Activated CD8-positive, alpha-beta memory T cell treated with anti-CD3 and anti-CD28 coated beads for 48 hours (primary cell): ENCODE data around the gene KAZN.

Experiments
- DNase-seq, 3 experiments: peaks; one replicate each; pipeline ENCODE4 v3.0.0-alpha.2; 2020; ENCODE audit warnings: low read depth in 2 of 3, low spot score in 2 of 3

KAZN gene

DNA sequence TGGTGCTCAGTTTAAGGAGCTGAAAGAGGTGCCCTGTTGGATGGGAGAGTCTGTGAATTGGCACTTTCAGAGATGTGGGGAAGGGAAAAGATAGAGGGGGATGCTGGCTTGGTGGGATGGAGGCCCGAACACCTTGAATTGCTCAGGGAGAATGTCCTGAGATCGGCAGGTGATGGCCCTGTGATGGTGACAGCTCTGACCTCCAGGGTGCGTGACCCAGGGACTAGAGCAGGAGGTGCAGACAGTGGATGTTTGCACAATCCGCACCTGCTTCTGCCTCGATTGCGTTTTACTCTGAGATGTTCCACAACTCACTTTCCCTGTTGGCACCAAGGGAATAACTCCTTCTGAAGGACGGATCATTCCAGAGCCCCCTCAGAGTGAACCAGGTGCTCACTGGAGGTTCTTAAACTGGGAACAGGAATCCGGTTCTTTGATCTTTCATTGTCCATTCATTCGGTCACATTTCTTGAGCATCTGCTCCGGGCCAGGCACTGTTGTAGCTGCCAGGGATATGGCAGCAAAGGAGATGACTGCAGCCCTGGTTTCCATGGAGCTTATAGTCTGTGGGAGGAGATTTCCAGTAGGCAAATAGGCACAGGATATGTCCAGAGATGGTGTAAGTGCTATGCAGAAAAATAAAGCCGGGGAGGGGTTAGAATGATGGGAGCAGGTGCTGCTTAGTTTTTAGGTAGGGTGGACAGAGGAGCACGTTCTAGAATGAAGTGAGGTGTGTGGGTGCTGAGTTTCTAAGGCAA lies 328.5 kb downstream of the KAZN start:
- DNase-seq, result no peak

- no peak for DNase-seq
Observed at GRCh38 chr1:14928412-14928811, 329.9 kb downstream of the KAZN start.

DNA sequence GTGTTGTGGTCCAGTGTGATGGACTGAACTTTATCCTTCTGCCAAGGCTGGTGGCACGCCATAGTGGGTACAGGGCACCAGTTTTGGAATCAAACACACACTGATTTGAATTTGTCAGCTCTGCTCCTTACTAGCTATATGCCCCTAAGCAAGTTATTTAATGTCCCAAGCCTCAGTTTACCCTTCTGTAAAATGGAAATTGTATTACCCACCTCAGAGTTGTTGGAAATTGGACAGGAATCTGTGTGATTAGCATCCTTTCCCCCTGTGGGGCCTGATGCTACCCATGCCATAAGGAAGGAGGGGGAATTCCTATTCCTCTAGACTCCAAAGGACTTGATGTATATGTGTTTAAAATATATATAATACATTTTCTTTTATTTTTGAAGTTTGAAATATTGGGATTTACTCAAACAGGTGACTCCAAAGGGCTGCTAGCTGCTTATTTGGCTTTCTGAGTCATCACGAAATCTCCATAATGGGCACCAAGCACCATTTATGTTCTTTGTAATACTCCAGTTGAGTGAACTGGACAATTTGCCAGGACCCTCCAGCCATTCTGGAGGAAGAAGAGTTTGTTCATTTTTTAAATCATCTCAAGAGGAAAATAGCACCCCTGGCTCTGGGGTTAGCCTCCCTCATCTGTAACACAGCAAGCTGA lies 330.5 kb downstream of the KAZN start:
- DNase-seq, result no peak

DNA sequence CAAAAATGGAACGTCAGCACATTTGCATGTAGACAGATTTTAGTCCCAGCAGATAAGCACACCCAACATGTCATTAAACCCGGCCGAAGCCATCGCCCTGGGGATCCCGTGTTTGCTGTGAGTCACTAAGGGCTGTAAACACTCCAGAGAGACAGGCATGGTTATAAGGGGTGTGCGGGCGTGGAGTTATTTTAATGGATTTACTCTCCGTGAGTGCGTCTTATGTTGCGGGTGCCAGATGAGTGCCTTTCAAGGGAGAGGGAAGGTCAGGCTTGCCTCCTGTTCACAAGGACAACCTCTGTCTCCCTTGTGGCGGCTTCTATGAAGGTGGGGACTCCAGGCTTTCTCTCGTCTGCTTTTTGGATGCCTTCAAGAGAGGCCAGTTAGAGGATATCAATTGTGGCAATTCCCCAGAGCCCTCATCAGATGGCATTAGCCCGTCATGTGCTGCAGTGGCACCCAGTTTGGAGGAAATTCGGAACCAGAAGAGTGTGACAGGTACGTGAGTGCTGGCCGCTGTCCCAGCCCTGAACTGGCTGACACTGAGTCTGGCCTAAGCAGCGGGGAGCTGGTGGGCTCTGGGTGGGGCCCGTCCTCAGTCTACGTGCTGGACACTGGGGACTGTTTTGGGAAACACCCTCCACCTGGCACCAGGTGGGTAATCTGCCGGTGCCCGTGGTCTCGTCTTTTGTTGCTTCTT lies 331.2 kb downstream of the KAZN start:
- DNase-seq, result no peak

GRCh38 chr1:14930247-14930965 lies 331.9 kb downstream of the KAZN start:
- DNase-seq, result no peak

DNA sequence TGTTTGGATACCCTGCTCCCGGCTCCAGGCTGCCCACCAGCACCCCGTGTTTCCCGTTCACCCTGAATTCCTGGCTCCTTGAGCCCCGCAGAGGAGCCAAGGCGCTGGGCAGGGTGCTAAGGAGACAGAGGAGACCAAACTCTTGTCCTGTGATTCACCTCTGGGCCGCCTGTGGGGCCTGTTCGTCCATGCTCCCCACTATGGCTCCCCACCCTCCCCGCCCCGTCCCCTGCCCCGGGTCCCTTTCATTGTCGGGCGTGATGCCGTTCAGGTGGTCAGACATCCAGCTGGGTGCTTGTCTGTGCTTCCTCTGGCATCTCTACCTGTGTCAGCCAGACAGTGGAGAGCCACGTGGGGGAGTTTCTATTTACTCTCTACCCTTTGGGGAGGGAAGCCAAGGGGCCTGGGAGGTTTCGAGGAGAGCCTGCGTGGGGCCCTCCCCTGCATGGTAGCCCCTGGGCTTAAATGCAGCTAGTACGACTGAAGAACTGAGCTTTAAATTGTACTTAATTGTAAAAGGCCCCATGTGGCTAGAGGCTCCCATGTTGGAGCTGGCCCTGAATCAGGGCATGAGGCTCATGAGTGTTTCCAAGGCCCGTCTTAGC lies 333.7 kb downstream of the KAZN start:
- DNase-seq, result no peak

GRCh38 chr1:14934867-14935266 lies 336.4 kb downstream of the KAZN start:
- DNase-seq, result no peak

GRCh38 chr1:14936815-14937214 lies 338.3 kb downstream of the KAZN start:
- no peak for DNase-seq

GRCh38 chr1:14937288-14937949 lies 338.9 kb downstream of the KAZN start:
- no peak for DNase-seq

DNA sequence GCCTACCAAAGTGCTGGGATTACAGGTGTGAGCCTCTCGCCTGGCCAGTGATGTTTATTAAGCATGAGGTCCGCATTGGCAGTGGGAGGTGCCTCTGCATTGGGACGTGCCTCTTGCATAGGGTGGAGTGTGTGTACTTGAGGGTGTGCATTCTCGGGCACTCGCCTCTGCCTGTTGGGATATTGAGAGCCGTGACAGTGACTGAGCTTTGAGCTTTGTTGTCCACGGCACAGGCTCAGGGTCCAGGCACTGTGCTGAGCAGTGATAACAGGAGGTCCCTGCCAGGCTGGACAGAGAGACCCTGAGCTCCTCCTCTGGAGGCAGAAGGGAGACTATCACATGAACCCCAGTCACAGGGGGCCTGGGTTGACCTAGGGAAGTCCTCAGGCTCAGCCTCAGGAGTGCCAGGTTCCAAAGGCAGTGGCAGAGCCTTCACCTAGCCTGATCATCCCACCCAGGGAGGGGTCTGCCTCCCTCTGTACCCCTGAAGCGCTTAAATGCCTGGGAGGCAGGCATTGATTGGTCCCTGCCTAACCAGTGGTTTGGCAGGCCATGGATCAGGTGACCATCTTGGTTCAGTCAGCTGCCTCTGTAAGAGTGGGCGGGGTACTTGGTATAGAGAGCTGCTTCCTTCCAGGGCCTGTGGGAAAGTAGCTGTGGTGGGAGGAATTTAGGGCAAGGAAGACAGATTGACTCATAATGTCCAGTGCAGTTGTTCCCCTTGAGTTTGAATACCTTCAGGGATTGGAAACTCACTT lies 341.2 kb downstream of the KAZN start:
- DNase-seq, result no peak

- no peak for DNase-seq
Observed at GRCh38 chr1:14940285-14940870, 341.9 kb downstream of the KAZN start.

- DNase-seq, result no peak
Observed at GRCh38 chr1:14941864-14942263, 343.4 kb downstream of the KAZN start.

GRCh38 chr1:14944471-14944985 lies 346.0 kb downstream of the KAZN start:
- no peak for DNase-seq

DNA sequence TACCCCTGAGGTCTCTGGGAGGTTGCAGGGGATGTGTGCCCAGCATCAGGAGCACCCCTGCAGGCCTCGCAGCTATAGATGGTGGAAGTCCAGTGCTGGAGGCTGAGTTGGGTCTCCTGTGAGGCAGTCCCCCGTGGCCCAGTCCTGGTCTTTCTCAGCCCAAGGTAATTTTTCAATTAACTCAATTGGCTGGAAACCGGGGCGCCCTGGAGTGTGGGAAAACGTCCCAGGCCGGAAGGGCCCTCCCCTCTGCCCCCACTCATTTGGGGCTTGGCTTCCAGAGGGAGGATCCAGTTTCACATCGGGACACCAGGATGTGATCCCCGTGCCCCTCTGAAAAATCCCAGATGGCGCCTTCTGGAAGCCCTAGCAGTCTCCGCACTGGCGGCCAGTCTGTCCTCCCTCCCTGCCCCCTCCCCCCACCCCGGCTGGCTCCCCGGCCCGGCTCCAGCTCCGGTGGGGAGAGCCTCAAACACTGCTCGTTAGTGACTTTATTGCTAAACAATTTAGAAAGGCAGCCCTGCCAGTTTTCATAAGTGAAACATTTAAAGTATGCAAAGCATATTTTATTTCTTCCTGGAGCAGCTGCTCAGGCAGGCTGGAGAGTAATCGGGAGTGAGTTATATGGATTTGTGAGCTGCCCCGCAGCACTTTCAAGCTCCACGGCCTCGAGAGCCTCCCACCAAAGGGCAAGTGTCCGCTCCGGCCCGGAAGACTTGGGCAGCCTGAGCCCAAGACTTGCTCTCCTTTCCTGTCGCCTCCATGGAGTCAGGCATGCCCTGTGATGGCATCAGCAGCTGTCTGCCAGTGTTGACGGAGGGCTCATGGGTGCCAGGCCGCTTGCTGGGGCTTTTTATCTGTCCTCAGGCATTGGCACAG lies 346.9 kb downstream of the KAZN start:
- no peak for DNase-seq

DNA sequence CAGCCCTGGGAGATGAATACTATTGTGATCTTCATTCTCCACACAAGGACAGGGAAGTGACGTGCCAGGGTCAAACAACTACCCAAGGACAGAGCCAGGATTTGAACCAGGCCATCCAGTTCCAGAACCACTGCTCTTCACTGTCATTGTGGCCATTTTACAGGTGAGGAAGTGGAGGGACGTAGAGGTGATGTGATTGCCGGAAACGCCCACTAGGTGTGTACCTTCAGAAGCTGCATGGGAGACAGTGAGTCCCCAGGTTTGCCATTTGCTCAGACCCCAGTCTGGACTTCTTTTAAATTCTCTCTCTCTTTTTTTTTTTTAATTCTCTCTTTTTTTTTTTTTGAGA lies 347.5 kb downstream of the KAZN start:
- no peak for DNase-seq

GRCh38 chr1:14946684-14947238 lies 348.3 kb downstream of the KAZN start:
- no peak for DNase-seq

DNA sequence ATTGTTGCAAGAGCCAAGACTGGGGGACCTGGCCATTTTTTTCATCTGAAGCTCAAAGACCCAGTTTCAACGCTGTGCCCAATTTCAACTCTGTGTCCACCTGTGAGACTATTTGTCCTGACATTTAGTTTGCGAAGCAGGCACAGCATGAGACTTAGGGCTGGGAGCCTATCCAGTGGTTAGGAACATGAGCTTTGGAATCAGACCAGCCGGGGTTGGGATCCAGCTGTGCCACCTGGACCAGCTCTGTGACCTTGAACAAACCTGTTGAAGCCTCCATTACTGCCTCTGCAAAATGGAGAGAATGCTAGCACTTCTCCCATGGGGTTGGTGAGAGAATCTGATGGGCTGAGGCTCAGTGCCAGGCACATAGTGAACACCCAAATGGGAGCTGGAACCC lies 348.9 kb downstream of the KAZN start:
- DNase-seq, result no peak

GRCh38 chr1:14948112-14948652 lies 349.7 kb downstream of the KAZN start:
- no peak for DNase-seq
